Measurements from ENCODE around the gene ZBTB25.

- TF ChIP-seq CTCF (IDR thresholded peaks at IDR 0.05; ENCODE audit: insufficient read depth, low read length, poor library complexity, severe bottlenecking) (no peak), EZH2phosphoT487 (conservative IDR thresholded peaks at IDR 0.05; ENCODE audit: low read length) (no peak)
Measured at GRCh38 chr14:64450255-64450654, 53.4 kb downstream of the ZBTB25 start.
